OCI-LY7 (cell line): ENCODE results near the gene RNF207. TPM values are rescaled to one million over a fixed set of nuclear protein-coding genes. Genes with fewer than 3 reads are reported as not detected.

Experiments
- BruUV-seq: library from RNA; stranded (reverse); fragments of 400-500 nt; replicated peaks from 2 replicates; lab custom pipeline; 2021; lab: Mats Ljungman, UMichigan
- CTCF ChIA-PET: fragments of 300-600 bp; sonication (Branson Sonifier 250); formaldehyde crosslinking; loops from one replicate; lab custom pipeline; 2022; ENCODE audit warnings: antibody characterized with exemption; ENCODE audit not compliant: unreplicated experiment; lab: Charles Lee
- POLR2A ChIA-PET: fragments of 300-600 bp; sonication (Branson Sonifier 250); formaldehyde crosslinking; loops from one replicate; lab custom pipeline; 2022; ENCODE audit warnings: antibody characterized with exemption; lab: Charles Lee
- DNase-seq: peaks from one replicate; pipeline ENCODE4 v3.0.0-alpha.2; 2015; ENCODE audit warnings: low spot score
- H2AFZ ChIP-seq: fragments of 200-600 bp; sonication (generic), shearing (Covaris generic); 2 replicates; pipeline ENCODE4 v1.6.1; 2014; ENCODE audit warnings: mild to moderate bottlenecking, antibody characterized with exemption, low read length, moderate library complexity
- H3K27ac ChIP-seq: fragments of 200-600 bp; sonication (generic); 2 replicates; pipeline ENCODE4 v1.5.1; 2014; ENCODE audit warnings: mixed run types, low read depth, mild to moderate bottlenecking, moderate library complexity, low read length, inconsistent platforms; ENCODE audit not compliant: poor library complexity, severe bottlenecking
- H3K36me3 ChIP-seq: fragments of 200-600 bp; sonication (generic); 2 replicates; pipeline ENCODE4 v1.6.1; 2014; ENCODE audit warnings: mild to moderate bottlenecking, antibody characterized with exemption, low read length, moderate library complexity, mixed read lengths; ENCODE audit not compliant: insufficient read depth
- H3K4me1 ChIP-seq: fragments of 200-600 bp; sonication (generic); 2 replicates; pipeline ENCODE4 v1.5.1; 2014; ENCODE audit warnings: mild to moderate bottlenecking, low read length; ENCODE audit not compliant: insufficient read depth, poor library complexity, severe bottlenecking
- H3K4me2 ChIP-seq: fragments of 200-600 bp; sonication (generic); 2 replicates; pipeline ENCODE4 v1.6.1; 2014; ENCODE audit warnings: mild to moderate bottlenecking, low read length
- H3K4me3 ChIP-seq: fragments of 200-600 bp; sonication (generic); 2 replicates; pipeline ENCODE4 v1.5.1; 2014; ENCODE audit warnings: mild to moderate bottlenecking, low read depth, low read length; ENCODE audit not compliant: poor library complexity, severe bottlenecking
- H3K79me2 ChIP-seq: fragments of 200-600 bp; sonication (generic); 2 replicates; pipeline ENCODE4 v1.6.1; 2016; ENCODE audit warnings: low read depth, mild to moderate bottlenecking, low read length, moderate library complexity, mixed read lengths; ENCODE audit not compliant: insufficient read depth
- H3K9me2 ChIP-seq: fragments of 200-600 bp; sonication (generic); 2 replicates; pipeline ENCODE4 v1.6.1; 2016; ENCODE audit warnings: mild to moderate bottlenecking, low read length, mixed read lengths; ENCODE audit not compliant: insufficient read depth
- H3K9me3 ChIP-seq: fragments of 200-600 bp; sonication (generic); 2 replicates; pipeline ENCODE4 v1.6.1; 2014; ENCODE audit warnings: mild to moderate bottlenecking, mixed run types, low read length, mixed read lengths
- H4K20me1 ChIP-seq: fragments of 200-600 bp; sonication (generic); 2 replicates; pipeline ENCODE4 v1.6.1; 2014; ENCODE audit warnings: mild to moderate bottlenecking, antibody characterized with exemption, low read length, moderate library complexity, mixed read lengths; ENCODE audit not compliant: insufficient read depth
- CTCF ChIP-seq: fragments of 200-600 bp; sonication (generic); conservative IDR thresholded peaks from 2 replicates; pipeline ENCODE4 v1.5.1; 2014; ENCODE audit warnings: mild to moderate bottlenecking, antibody characterized with exemption, low read length, moderate library complexity, mixed read lengths
- EZH2phosphoT487 ChIP-seq: fragments of 200-600 bp; sonication (generic); IDR thresholded peaks from 2 replicates; pipeline ENCODE4 v1.6.1; 2018; ENCODE audit warnings: low read depth, borderline replicate concordance, mild to moderate bottlenecking, mixed run types, antibody characterized with exemption, low read length, moderate library complexity, mixed read lengths
- intact Hi-C: fragments of 100-400 bp; cut with micrococcal nuclease; formaldehyde crosslinking; loops from one replicate; pipeline ENCODE4 v1.10.0; 2022; ENCODE audit not compliant: unreplicated experiment
- total RNA-seq, 2 experiments: library from RNA; depleted of rRNA in 1 of 2; stranded (reverse); fragments of >200 nt in 1 of 2; shearing (Covaris generic) in 1 of 2; gene quantifications; 2 replicates each; pipeline ENCODE4 v1.2.3, GENCODE V29; 2014 to 2022

The RNF207 gene
- total RNA-seq, 2 experiments from 2014 or later, result not detected

- Histone ChIP-seq H3K36me3 (peaks cover 63% of the 10 kb centered on the region), H3K79me2 (peaks cover 63% of the 10 kb centered on the region), H3K9me2 (no peaks in the 10 kb centered on the region), H4K20me1 (peaks cover 24% of the 10 kb centered on the region), H3K9me3 (no peaks in the 10 kb centered on the region), H2AFZ (no peak overlapping the region), H3K4me1 (peaks cover 31% of the 10 kb centered on the region), H3K4me2 (peak overlapping the region; percentile 96), H3K4me3 (peak overlapping the region; percentile 93), H3K27ac (peak overlapping the region; percentile 53)
- ChIA-PET CTCF (interaction anchor here (1.0 kb wide), 1 partner anchor 13 kb away, joined by 3 read pairs; no protein-coding TSS in a partner anchor), POLR2A (no interaction called here)
- no peak for DNase-seq
- BruUV-seq, result no TSS peak
- TF ChIP-seq CTCF (no peak), EZH2phosphoT487 (no peak)
- intact Hi-C loops, result loop anchor here (2.0 to 5.0 kb wide), 2 partner anchors 39 to 205 kb away; partner anchors contain the start of genes ICMT and NPHP4
These were observed 8.0 kb upstream of the RNF207 start for GRCh38 chr1:6197746-6198427.

DNA sequence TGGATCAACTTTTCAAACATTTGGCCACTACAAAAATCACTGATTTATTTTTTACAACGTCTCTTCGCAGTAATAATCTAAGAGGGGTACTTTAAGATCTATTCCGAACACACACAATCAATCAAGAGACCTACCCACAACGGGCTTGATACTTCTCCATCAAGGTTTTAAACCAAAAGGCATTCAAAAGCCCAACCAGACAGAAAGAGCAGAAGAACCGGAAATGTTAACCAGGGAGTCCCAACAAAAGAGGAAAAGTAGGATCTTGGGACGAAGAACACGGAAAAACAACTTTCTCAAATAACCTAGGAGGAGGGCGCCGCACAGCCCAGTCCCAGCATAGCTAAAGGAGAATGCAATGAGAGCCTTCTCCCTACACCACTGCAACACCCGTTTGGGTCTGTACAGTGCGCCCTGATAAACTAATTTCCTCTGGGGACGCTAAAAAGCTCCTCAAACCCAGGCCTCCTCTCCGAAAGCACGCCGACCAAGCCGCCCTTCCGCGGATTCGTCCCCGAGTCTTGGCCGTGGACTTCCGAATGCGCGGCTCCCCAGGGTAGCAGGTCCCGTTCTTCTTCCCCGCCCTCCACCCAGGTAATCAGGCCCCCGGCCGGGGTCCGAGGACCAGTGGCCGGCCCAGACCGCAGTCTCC lies 7.1 kb upstream of the RNF207 start:
- H4K20me1 ChIP-seq, result peaks cover 24% of the 10 kb centered on the region
- no peaks in the 10 kb centered on the region for H3K9me2 ChIP-seq
- DNase-seq, result peak; percentile 41
- H3K9me3 ChIP-seq, result no peaks in the 10 kb centered on the region
- peaks cover 31% of the 10 kb centered on the region for H3K4me1 ChIP-seq
- intact Hi-C loops, result loop anchor here (1.0 to 5.0 kb wide), 3 partner anchors 39 to 206 kb away; partner anchors contain the start of genes ICMT and NPHP4
- CTCF ChIA-PET, result interaction anchor here (1.0 kb wide), 1 partner anchor 13 kb away, joined by 3 read pairs; no protein-coding TSS in a partner anchor
- peaks cover 54% of the 10 kb centered on the region for H3K36me3 ChIP-seq
- TF ChIP-seq EZH2phosphoT487 (no peak), CTCF (no peak)
- H3K79me2 ChIP-seq, result peaks cover 60% of the 10 kb centered on the region
- H2AFZ ChIP-seq, result no peak overlapping the region
- no TSS peak for BruUV-seq
- peak overlapping the region; percentile 53 for H3K27ac ChIP-seq
- POLR2A ChIA-PET, result no interaction called here
- peak overlapping the region; percentile 96 for H3K4me2 ChIP-seq
- H3K4me3 ChIP-seq, result peak overlapping the region; percentile 93
